T-helper 2 cell treated with Interferon-gamma antibody and Interleukin-4, amounts not matched to agents 100 ng/mL and 5 ng/mL, for 36 hours (primary cell): ENCODE results near the gene SH3PXD2A. TPM values are rescaled to one million over a fixed set of nuclear protein-coding genes. Genes with fewer than 3 reads are reported as not detected.

Source experiments
- intact Hi-C: fragments of 100-400 bp; cut with micrococcal nuclease; formaldehyde crosslinking; loops from one replicate; pipeline ENCODE4 v1.15.1; 2023
- total RNA-seq: library from RNA; stranded (reverse); gene quantifications from 2 replicates; pipeline ENCODE4 v1.2.3, GENCODE V29; 2022

The SH3PXD2A gene
- total RNA-seq, 1 donor from 2014 or later = 11.1 TPM

GRCh38 chr10:103709341-103709920, 145.9 kb downstream of the SH3PXD2A start:
- intact Hi-C loops = no loop called here

GRCh38 chr10:103708627-103709288, 146.6 kb downstream of the SH3PXD2A start:
- intact Hi-C loops = no loop called here

- intact Hi-C loops = no loop called here
Measured at GRCh38 chr10:103707956-103708626, 147.3 kb downstream of the SH3PXD2A start.

DNA sequence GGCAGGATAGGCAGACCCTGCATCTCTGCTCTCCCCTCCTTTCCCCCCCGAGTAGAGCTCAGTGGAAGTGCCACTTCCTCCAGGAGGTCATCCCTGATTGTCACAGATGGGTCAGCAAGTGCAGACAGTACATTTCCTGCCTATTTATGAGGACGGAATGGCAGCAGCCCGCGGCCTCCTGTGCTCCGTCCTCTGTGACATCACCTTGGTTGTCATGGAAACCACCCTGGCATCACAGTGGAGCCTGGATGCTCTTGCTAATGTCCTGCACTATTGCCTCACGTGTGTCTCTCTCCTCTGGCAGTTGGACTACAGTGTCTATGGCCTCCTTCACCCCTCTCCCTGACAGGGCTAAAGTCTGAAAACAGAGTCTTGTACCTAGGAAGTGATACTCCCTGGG, 148.6 kb downstream of the SH3PXD2A start:
- intact Hi-C loops = no loop called here

DNA sequence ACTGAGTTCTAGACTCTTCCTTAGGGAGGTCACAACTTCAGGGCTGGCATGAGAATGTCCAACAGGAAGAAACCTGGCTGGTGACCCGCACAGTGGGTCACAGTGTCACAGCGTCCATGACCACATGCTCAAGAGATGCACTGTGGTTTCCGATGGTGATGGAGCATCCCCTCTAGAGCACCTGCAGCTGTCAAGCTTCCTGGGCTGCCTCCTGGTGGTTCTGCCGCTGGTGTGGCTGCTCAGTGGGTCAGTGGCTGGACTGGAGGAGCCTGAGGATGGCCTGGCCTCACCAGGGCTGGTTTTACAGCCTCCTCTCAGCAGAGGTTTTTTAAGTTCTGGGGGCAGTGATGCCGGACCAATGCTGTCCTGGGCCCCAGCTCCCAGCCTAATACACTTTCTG, 149.3 kb downstream of the SH3PXD2A start:
- intact Hi-C loops = no loop called here

DNA sequence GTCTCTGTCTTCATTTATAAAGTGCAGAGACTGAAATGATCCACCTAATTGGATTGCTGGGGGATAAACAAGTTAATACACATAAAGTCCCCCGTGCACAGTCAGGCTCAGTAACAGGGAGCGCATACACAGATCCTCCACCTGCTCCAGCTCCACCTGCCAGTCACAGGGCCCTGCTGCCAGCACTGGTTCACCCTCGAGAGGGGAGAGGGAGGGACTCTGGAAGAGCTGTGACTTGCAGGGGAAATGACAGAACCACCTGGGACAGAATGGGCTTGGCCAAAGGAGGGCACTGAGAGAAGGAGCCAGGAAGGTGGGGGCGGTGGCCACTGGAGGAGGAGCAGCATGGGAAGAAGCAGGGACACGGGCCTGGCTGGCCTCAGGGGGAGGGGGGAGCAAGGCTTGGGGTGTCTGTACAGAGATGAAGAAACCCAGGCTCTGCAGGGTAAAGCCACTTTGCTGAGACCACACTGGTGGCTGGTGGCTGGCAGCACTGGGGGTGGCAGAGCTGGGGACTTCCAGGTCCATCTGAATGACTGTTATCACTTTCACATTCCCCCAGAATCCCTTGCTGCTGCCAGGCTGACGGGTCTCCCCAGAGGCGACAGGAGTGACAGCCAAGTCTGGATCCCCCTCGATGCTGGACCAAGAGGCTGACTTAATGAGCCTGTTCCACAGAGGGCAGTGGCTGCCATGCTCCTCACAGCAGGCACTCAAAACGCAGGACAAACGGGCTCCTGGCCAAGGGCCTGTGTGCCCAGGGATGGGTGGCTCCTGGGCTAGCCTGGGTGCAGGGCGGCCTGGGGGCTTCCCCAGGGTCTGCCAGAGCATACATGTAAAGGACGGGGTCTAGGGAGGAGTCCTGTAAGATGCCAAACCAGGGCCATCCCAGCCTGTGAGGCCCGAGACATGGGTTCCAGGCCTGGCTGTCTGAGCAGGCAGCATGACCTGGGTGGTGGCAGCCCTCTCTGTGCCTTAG, 151.1 kb downstream of the SH3PXD2A start:
- intact Hi-C loops = no loop called here

- intact Hi-C loops = no loop called here
Measured at GRCh38 chr10:103701380-103702222, 153.8 kb downstream of the SH3PXD2A start.

DNA sequence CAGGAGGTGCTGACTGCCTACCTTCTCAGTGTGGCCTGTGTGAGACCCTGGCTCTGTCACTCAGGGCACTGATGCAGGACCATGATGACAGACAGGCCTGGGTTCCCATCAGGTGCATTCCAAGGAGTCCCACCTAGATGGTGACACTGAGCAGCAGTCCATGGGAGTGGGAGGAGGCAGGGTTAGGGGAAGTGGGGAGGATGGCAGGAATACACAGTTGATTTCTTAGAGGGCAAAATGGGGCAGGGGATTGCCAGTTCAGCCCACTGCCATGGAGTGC, 155.0 kb downstream of the SH3PXD2A start:
- intact Hi-C loops = no loop called here

- intact Hi-C loops = loop anchor here (10.0 kb wide), 1 partner anchor 655 kb away; the partner anchor contains the start of gene CFAP58
Measured at GRCh38 chr10:103699611-103700435, 155.6 kb downstream of the SH3PXD2A start.

- intact Hi-C loops = loop anchor here (10.0 kb wide), 1 partner anchor 657 kb away; the partner anchor contains the start of gene CFAP58
Measured at GRCh38 chr10:103698266-103698665, 157.1 kb downstream of the SH3PXD2A start.

DNA sequence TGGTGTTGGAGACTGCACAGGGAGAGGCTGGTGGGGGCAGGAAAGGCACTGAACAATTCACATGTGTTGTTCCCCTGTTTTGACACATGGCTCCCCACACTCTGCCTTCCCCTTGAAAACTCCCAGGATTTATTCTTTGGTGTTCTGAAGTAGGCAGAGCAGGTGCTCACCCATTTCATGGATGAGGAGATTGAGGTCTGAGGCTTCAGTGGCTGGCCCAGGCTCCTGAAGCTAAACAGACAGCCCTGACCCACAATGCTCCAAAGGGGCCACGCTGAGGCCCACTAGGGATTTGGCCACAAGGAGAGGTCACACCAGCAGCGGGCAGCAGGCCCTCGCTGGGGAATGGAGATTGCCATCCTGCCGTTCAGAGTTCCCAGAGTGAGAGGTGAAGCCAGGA, 157.6 kb downstream of the SH3PXD2A start:
- intact Hi-C loops = loop anchor here (10.0 kb wide), 1 partner anchor 657 kb away; the partner anchor contains the start of gene CFAP58

- intact Hi-C loops = loop anchor here (10.0 kb wide), 1 partner anchor 658 kb away; the partner anchor contains the start of gene CFAP58
Measured at GRCh38 chr10:103696411-103697145, 158.8 kb downstream of the SH3PXD2A start.

DNA sequence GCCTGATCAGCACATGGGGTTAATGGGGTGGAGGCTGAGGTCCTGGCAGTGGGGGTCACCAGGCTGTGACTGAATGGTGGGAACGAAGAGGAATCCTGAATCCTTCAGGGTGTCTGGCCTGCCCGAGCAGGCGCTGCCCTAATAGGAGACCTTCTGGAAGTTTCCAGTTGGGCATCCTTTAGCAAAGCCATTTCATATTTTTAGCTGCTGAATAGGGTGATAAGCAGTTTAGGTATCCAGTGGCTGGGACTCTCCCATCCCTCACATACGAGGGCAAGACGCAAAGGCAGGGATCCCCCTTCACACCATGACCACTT, 159.3 kb downstream of the SH3PXD2A start:
- intact Hi-C loops = loop anchor here (10.0 kb wide), 1 partner anchor 659 kb away; the partner anchor contains the start of gene CFAP58

GRCh38 chr10:103695584-103696005, 159.8 kb downstream of the SH3PXD2A start:
- intact Hi-C loops = loop anchor here (10.0 kb wide), 1 partner anchor 659 kb away; the partner anchor contains the start of gene CFAP58

- intact Hi-C loops = loop anchor here (5.0 to 10.0 kb wide), 2 partner anchors 428 to 661 kb away; partner anchors contain the start of genes CFAP58 and SFR1
Measured at GRCh38 chr10:103693812-103694205, 161.6 kb downstream of the SH3PXD2A start.

GRCh38 chr10:103692952-103693811, 162.2 kb downstream of the SH3PXD2A start:
- intact Hi-C loops = loop anchor here (5.0 to 10.0 kb wide), 2 partner anchors 429 to 662 kb away; partner anchors contain the start of genes CFAP58 and SFR1

GRCh38 chr10:103692436-103692951, 162.9 kb downstream of the SH3PXD2A start:
- intact Hi-C loops = loop anchor here (5.0 to 10.0 kb wide), 2 partner anchors 430 to 662 kb away; partner anchors contain the start of genes CFAP58 and SFR1
